Measurements from ENCODE around the gene PFDN6. TPM values are rescaled to one million over a fixed set of nuclear protein-coding genes. Genes with fewer than 3 reads are reported as not detected.

Gene PFDN6
- polyA plus RNA-seq, 1 donor (not counting 4 experiments of a cell fraction or from before 2014, with no cell fraction given): 106 TPM

GRCh38 chr6:33264015-33264414, 25.4 kb upstream of the PFDN6 start:
- Histone ChIP-seq H3K27me3 (ENCODE audit: control insufficient read depth, extremely low read depth, insufficient read depth, low read length) (no peaks in the 10 kb centered on the region), H2AFZ (ENCODE audit: control insufficient read depth, low read length) (no peak overlapping the region), H3K9ac (ENCODE audit: control insufficient read depth, extremely low read depth, insufficient read depth, low read length) (no peak overlapping the region), H3K27ac (ENCODE audit: control insufficient read depth, insufficient read depth, low read length) (no peak overlapping the region), H3K79me2 (ENCODE audit: control insufficient read depth, insufficient read depth, low read length) (no peaks in the 10 kb centered on the region), H3K36me3 (ENCODE audit: control insufficient read depth in 2 of 2, extremely low read depth in 1 of 2, insufficient read depth in 2 of 2, low read length in 2 of 2) (peaks cover 29 to 34% of the 10 kb centered on the region in 2 experiments), H3K9me3 (ENCODE audit: control insufficient read depth, low read depth, low read length) (no peaks in the 10 kb centered on the region), H4K20me1 (ENCODE audit: control insufficient read depth, extremely low read depth, insufficient read depth, low read length) (no peaks in the 10 kb centered on the region), H3K9me1 (ENCODE audit: control insufficient read depth, extremely low read depth, insufficient read depth, low read length) (no peaks in the 10 kb centered on the region), H3K4me1 (ENCODE audit: control insufficient read depth, extremely low read depth, insufficient read depth, low read length) (peaks cover 8% of the 10 kb centered on the region), H3K4me3 (ENCODE audit: control insufficient read depth in 2 of 3, extremely low read depth in 1 of 3, insufficient read depth in 2 of 3, low read depth in 1 of 3, low read length in 3 of 3) (no peak overlapping the region), H3K4me2 (ENCODE audit: control insufficient read depth, extremely low read depth, insufficient read depth, low read depth, low read length) (no peak overlapping the region)
- dilution Hi-C loops (cut with MboI; ENCODE audit: extremely low pct_ligation_motif_present, low sequenced_read_pairs): no loop called here
- TF ChIP-seq EZH2 (IDR thresholded peaks at IDR 0.05; ENCODE audit: low read length) (no peak), CTCF (optimal IDR thresholded peaks at IDR 0.05 in 1 of 3, IDR thresholded peaks at IDR 0.05 in 1 of 3, conservative IDR thresholded peaks at IDR 0.05 in 1 of 3; ENCODE audit: extremely low read depth in 1 of 3, insufficient read depth in 2 of 3, low read length in 3 of 3) (no peak)
- DNase-seq (ENCODE audit: low read depth, low spot score): no peak
- FAIRE-seq: no peak

GRCh38 chr6:33271117-33271467, 18.3 kb upstream of the PFDN6 start:
- H3K27me3 ChIP-seq (ENCODE audit: control insufficient read depth, extremely low read depth, insufficient read depth, low read length): no peaks in the 10 kb centered on the region
- H3K9me3 ChIP-seq (ENCODE audit: control insufficient read depth, low read depth, low read length): no peaks in the 10 kb centered on the region
- peak overlapping the region; percentile 98 for H2AFZ ChIP-seq (ENCODE audit: control insufficient read depth, low read length)
- peak overlapping the region; percentile 98 for H3K9ac ChIP-seq (ENCODE audit: control insufficient read depth, extremely low read depth, insufficient read depth, low read length)
- peaks cover 30% of the 10 kb centered on the region for H3K4me1 ChIP-seq (ENCODE audit: control insufficient read depth, extremely low read depth, insufficient read depth, low read length)
- no peak for FAIRE-seq
- no peak for TF ChIP-seq EZH2 (IDR thresholded peaks at IDR 0.05; ENCODE audit: low read length)
- no peak for TF ChIP-seq CTCF (optimal IDR thresholded peaks at IDR 0.05 in 1 of 3, IDR thresholded peaks at IDR 0.05 in 1 of 3, conservative IDR thresholded peaks at IDR 0.05 in 1 of 3; ENCODE audit: extremely low read depth in 1 of 3, insufficient read depth in 2 of 3, low read length in 3 of 3)
- dilution Hi-C loops (cut with MboI; ENCODE audit: extremely low pct_ligation_motif_present, low sequenced_read_pairs): no loop called here
- H3K27ac ChIP-seq (ENCODE audit: control insufficient read depth, insufficient read depth, low read length): peak overlapping the region; percentile 99
- peak overlapping the region; percentile 76 to 100 (median 96) for H3K4me3 ChIP-seq (ENCODE audit: control insufficient read depth in 2 of 3, extremely low read depth in 1 of 3, insufficient read depth in 2 of 3, low read depth in 1 of 3, low read length in 3 of 3)
- H3K4me2 ChIP-seq (ENCODE audit: control insufficient read depth, extremely low read depth, insufficient read depth, low read depth, low read length): peak overlapping the region; percentile 84
- H3K9me1 ChIP-seq (ENCODE audit: control insufficient read depth, extremely low read depth, insufficient read depth, low read length): peaks cover 2% of the 10 kb centered on the region
- peaks cover 29% of the 10 kb centered on the region for H4K20me1 ChIP-seq (ENCODE audit: control insufficient read depth, extremely low read depth, insufficient read depth, low read length)
- H3K79me2 ChIP-seq (ENCODE audit: control insufficient read depth, insufficient read depth, low read length): peaks cover 54% of the 10 kb centered on the region
- H3K36me3 ChIP-seq (ENCODE audit: control insufficient read depth in 2 of 2, extremely low read depth in 1 of 2, insufficient read depth in 2 of 2, low read length in 2 of 2): peaks cover 41 to 54% of the 10 kb centered on the region in 2 experiments
- no peak for DNase-seq (ENCODE audit: low read depth, low spot score)
